Measurements from ENCODE around the gene SCUBE1. TPM values are rescaled to one million over a fixed set of nuclear protein-coding genes. Genes with fewer than 3 reads are reported as not detected.

Gene SCUBE1
- total and polyA plus RNA-seq, 2 of the 8 experiments (the other 6 are each of a cell fraction or from before 2014, with no cell fraction given) = 2.3 to 4.9 TPM

GRCh38 chr22:43330178-43331068 lies 12.7 kb downstream of the SCUBE1 start:
- H2BK5ac ChIP-seq (ENCODE audit: low read depth, low read length) = no peak overlapping the region
- no peak overlapping the region for H3K18ac ChIP-seq (ENCODE audit: extremely low read depth, low read length)
- H3K36me3 ChIP-seq (ENCODE audit: control insufficient read depth in 2 of 4, insufficient read depth in 4 of 4, low read length in 3 of 4) = no peaks in the 10 kb centered on the region
- H3K56ac ChIP-seq (replicated peaks; ENCODE audit: insufficient read length, low read depth, low read length) = no peak overlapping the region
- DNase-seq (ENCODE audit: low read depth in 1 of 2, low spot score in 2 of 2) (no peak), FAIRE-seq (no peak)
- peaks cover 0 to 8% (median 4%) of the 10 kb centered on the region in 4 experiments; a peak in 2 of 7 replicates for H3K4me1 ChIP-seq (replicated peaks in 1 of 4; ENCODE audit: control insufficient read depth in 3 of 4, insufficient read depth in 4 of 4, low read length in 3 of 4)
- H2BK15ac ChIP-seq (ENCODE audit: low read length) = no peak overlapping the region
- no peak overlapping the region for H4K5ac ChIP-seq (ENCODE audit: insufficient read length, low read depth, low read length)
- H3K4me3 ChIP-seq (ENCODE audit: extremely low read depth in 1 of 4, insufficient read depth in 2 of 4, low read depth in 3 of 4, low read length in 4 of 4) = no peak overlapping the region
- H2BK12ac ChIP-seq (ENCODE audit: low read depth, low read length) = no peak overlapping the region
- CTCF ChIA-PET (ENCODE audit: partially characterized antibody) = interaction anchor here (0.5 to 5.8 kb wide), 4 partner anchors 14 to 263 kb away, joined by 3 to 26 read pairs (median 4); no protein-coding TSS in a partner anchor
- H3K79me1 ChIP-seq (ENCODE audit: low read depth, low read length) = no peaks in the 10 kb centered on the region
- no peak overlapping the region for H3K4me2 ChIP-seq (ENCODE audit: insufficient read depth in 1 of 2, low read depth in 2 of 2, low read length in 2 of 2)
- no peak overlapping the region for H3K23ac ChIP-seq (ENCODE audit: insufficient read length)
- no peak overlapping the region for H2BK20ac ChIP-seq (ENCODE audit: low read length)
- H2AK5ac ChIP-seq (ENCODE audit: low read depth, low read length) = no peak overlapping the region
- TF ChIP-seq KDM1A (IDR thresholded peaks at IDR 0.05; ENCODE audit: borderline replicate concordance, low read length) (0 out of 2 replicates have a peak, but pooled peaks have one; percentile 21), ASH2L (IDR thresholded peaks at IDR 0.05; ENCODE audit: low read length) (no peak)
- H4K20me1 ChIP-seq (replicated peaks in 1 of 2; ENCODE audit: control insufficient read depth in 1 of 2, insufficient read depth in 2 of 2, low read length in 2 of 2) = no peaks in the 10 kb centered on the region
- no peak overlapping the region for H2BK120ac ChIP-seq (replicated peaks; ENCODE audit: low read depth, low read length)
- H4K8ac ChIP-seq (ENCODE audit: extremely low read depth, insufficient read depth, low read length) = no peak overlapping the region
- POLR2A ChIA-PET (ENCODE audit: partially characterized antibody) = no interaction called here
- no peak overlapping the region for H3K14ac ChIP-seq (ENCODE audit: insufficient read length)
- no peak overlapping the region for H3K9ac ChIP-seq (replicated peaks in 1 of 4; ENCODE audit: extremely low read depth in 1 of 4, low read depth in 3 of 4, low read length in 3 of 4)
- no peak overlapping the region for H3K4ac ChIP-seq (replicated peaks; ENCODE audit: insufficient read length, low read depth, low read length)
- no peak overlapping the region for H2AFZ ChIP-seq (ENCODE audit: low read length)
- H3K27ac ChIP-seq (ENCODE audit: low read depth, low read length) = no peak overlapping the region
- no peak overlapping the region for H4K91ac ChIP-seq (replicated peaks; ENCODE audit: insufficient read length, low read length)
- H3K9me3 ChIP-seq (ENCODE audit: insufficient read depth in 2 of 2, low read depth in 1 of 2, low read length in 1 of 2) = no peaks in the 10 kb centered on the region
- H3K79me2 ChIP-seq (ENCODE audit: control insufficient read depth in 1 of 2, insufficient read depth in 2 of 2, low read length in 2 of 2) = no peaks in the 10 kb centered on the region
- no peaks in the 10 kb centered on the region for H3K27me3 ChIP-seq (replicated peaks in 1 of 4; ENCODE audit: control insufficient read depth in 3 of 4, extremely low read depth in 1 of 4, insufficient read depth in 3 of 4, low read length in 3 of 4)
- no peaks in the 10 kb centered on the region; the same call in 1 of the 2 replicates for H3K23me2 ChIP-seq (ENCODE audit: low read depth, low read length)
- WGBS, 2 experiments (ENCODE audit: extremely low coverage in 1 of 2, insufficient coverage in 1 of 2, insufficient read length in 1 of 2, insufficient replicate concordance in 2 of 2, low coverage in 1 of 2, low lambda C conversion rate in 2 of 2, missing lambda C conversion rate in 1 of 2) = 85% methylated on average over 7 of the region's 7 CpGs; no CpG with 5 or more reads in 1 of the 2 experiments
